ENCODE results near the gene UGT1A7.

DNA sequence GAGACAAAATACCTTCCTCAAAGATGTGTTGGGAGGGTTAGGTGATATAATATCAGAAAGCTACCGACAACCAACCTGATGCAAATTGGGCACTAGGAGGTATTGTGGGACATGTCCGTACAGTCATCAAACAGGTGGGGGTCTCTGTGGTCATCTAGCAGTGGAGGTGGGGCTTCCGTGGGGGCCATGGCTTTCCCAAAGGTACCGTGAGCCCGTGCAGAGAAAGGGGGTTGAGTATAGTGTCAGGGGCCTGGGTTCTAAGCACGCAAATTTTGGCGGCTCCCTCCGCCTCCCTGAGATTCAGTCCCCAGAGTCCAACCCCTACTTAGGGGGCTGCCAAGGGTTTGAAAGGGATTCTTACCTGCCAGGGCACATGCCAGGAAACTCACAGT, 140.0 kb downstream of the UGT1A7 start:
- no peak for TF ChIP-seq CTCF (IDR thresholded peaks at IDR 0.05; ENCODE audit: low read depth, low read length)
- no peak for TF ChIP-seq EZH2phosphoT487 (IDR thresholded peaks at IDR 0.05; ENCODE audit: low read depth)
